ENCODE results near the gene PPP1R12C.
A peak's percentile ranks its signal among the peaks of the same experiment; 100 is the strongest.

DNA sequence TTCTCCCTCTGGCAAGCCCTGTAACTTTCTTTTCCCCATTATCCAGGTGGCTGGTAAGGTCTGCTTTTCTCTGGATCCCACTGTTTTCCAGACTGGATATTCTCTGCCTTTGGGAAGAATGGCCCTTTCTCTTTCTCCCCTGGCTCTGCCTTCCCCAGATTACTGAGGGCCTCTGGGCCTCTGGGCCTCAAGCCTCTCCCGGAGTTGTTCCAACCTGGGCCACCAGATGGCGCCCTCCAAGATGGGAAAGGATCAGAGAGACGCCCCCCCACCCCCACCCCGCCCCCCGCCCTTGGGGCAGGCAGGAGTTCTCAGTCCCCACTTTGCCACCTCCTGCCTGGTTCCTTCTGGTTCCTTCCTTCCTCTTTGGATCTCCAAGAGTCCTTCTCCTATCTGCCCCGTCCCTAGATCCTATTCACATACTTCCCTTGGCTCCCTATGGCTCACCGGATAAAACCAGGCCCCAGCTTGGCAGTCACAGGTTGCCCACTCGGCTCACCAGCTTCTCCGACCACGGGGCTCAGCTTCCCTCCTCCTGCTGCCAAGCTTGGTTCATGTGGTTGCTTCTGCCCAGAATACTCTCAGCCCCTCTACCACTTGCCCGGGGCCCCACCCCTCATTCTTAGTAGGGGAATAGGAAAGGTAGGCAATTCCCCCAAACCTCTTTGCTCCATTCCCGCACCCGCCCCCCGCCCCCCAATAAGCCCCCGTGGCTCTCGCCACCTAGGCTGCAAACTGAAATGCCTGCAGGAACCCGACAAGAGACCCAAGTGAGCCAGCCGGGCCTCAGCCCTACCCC is 28.7 kb downstream of the PPP1R12C start:
- TF ChIP-seq POLR2A (IDR thresholded peaks at IDR 0.05) (no peak), CTCF (IDR thresholded peaks at IDR 0.05) (peak in 2 of 3 experiments; percentile 51 to 89)

Measured in testis (tissue), 2 donors.